CD4-positive, alpha-beta T cell treated with Interleukin-17A for 4 hours (primary cell): Measurements from ENCODE around the gene TMC6.

ENCODE experiments used
- DNase-seq: peaks from one replicate; pipeline ENCODE4 v3.0.0-alpha.2; 2020; ENCODE audit warnings: mixed read lengths

TMC6 gene

DNA sequence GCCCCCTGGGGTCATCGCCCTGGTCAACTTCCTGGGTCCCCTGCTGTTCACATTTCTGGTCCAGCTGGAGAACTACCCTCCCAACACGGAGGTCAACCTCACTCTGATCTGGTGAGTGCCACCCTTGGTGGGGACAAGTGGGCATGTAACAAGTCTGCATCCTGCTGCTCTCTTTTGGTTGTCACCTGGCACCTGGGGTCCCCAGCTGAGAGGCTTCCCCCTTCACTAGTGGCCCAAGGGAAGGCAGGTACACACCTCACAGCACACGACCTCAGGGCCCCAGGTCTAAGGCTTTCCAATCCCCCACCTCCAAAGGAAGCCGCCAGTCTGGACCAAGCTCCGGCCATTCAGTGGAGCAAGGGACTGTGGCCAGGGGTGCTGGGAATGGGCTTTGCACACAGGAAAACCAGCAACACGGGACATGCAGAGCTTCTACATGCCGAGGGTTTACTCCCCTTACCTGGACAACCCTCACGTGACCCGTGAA is 6.4 kb upstream of the TMC6 start:
- no peak for DNase-seq

DNA sequence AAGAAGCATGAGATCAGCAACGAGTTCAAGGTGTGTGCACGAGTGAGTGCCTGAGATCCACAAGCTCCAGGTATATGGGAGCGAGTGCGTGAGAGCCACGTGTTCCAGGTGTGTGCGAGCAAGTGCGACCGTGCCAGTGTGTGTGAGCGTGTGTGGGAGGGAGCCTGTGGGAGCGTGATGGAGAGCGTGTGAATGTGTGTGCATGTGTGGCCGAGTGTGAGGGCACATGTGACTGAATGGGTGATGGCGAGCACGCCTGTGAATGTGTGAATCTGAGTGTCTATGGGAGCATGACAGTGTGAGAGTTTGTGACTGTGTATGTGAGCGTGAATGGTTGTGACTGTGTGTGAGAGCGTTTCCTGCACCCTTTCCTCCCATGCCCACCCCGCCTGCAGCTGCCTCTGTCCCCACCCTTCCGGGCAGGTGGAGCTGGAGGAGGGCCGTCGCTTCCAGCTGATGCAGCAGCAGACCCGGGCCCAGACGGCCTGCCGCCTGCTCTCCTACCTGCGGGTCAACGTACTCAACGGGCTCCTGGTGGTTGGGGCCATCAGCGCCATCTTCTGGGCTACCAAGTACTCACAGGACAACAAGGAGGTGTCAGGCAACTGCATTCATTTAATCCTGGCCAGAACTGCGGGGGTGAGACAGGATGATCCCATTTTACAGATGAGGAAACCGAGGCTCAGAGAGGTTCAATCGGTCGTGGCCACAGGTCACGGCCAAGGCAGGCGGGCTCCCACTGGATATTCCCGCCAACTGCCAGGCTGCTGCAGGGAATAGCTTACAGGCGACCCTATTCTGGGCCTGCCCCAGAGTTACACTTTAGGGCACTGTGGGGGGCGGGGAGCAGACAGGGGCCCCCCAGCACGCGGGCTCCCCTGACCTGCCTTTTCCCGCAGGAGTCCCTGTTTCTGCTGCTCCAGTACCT is 5.7 kb upstream of the TMC6 start:
- peak; percentile 87 for DNase-seq

DNA sequence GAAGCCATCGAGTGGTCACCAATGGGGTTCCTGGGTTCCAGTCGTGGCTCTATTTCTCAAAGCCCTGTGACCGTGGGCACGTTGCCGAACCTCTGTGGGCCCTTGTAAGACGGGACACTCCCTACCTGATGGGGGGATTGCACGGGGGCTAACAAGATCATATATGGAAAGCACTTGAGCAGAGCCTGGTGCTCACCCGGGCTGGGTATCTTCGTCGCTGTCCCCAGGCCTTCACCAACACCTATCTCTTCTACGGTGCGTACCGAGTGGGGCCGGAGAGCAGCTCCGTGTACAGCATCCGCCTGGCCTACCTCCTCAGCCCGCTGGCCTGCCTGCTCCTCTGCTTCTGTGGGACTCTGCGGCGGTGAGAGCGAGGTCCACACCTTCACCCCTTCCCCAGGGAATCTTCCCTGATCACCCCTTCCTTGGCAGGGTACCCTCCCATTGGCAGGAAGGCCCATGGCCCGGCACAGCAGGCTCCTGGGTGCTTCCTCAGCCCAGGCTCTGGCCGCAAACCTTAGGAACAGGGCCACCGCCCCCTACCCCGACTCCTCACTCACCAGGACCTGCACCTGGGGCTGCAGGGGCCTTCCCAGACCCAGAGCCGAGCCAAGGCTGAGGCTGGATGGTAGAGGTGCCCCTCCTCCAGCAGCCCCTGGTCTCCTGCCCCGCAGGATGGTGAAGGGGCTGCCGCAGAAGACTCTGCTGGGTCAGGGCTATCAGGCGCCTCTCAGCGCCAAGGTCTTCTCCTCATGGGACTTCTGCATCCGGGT is 4.8 kb upstream of the TMC6 start:
- peak; percentile 50 for DNase-seq

DNA sequence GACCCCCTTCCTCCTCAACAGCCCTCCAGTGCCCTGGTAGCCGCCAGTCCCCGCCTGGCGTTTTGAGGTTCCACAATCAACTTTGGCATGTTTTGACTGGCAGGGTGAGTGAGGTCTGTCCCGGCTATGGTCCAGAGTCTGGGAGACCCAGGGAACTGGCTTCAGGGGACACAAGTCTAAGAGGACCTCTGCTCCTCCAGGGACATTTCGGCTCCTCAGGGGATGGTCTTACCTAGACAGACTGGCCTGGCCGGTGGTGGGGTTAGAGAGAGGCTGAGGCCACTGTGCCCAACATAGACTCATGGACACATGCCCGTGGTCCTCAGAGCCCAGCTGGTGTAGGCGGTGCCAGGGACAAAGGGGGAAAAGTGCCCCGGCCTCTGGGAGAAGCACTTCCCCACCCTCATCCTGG is 4.2 kb upstream of the TMC6 start:
- no peak for DNase-seq

DNA sequence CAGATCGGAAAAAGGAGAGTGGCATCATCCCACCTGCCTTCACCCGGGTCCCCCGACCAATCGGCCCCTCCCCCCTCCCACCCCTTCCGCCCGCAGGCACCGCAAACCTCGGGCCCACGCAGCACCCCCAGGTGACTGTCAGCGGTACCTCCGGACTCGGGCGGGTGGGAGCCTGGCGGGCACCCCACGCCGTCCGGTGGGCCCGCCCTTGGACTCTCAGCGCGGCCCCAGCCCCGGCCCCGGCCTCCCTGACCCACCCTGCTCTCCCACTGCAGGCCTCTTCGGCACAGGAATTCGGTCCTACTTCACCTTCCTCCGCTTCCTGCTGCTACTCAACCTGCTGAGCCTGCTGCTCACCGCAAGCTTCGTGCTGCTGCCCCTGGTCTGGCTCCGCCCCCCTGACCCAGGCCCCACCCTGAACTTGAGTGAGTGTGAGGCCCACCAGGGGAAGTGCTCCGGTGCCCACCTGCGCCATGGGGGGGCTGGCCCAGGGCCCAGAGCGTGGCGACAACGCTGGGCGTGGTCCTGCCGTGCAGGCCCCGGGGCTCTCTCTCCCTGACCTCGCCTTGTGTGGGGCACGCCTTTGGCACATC is 3.6 kb upstream of the TMC6 start:
- DNase-seq, result peak; percentile 80

- DNase-seq, result peak; percentile 61
Measured at GRCh38 chr17:78131172-78132083, 2.9 kb upstream of the TMC6 start.

- DNase-seq, result peak; percentile 82
Measured at GRCh38 chr17:78130437-78131101, 2.0 kb upstream of the TMC6 start, which contains the start of gene TMC8. TSS of gene TMC8 (plus strand) at chr17:78130771. CDS start at chr17:78131589, 818 bp downstream.

- DNase-seq, result peak; percentile 34
Measured at GRCh38 chr17:78130090-78130436, 1.5 kb upstream of the TMC6 start.

DNA sequence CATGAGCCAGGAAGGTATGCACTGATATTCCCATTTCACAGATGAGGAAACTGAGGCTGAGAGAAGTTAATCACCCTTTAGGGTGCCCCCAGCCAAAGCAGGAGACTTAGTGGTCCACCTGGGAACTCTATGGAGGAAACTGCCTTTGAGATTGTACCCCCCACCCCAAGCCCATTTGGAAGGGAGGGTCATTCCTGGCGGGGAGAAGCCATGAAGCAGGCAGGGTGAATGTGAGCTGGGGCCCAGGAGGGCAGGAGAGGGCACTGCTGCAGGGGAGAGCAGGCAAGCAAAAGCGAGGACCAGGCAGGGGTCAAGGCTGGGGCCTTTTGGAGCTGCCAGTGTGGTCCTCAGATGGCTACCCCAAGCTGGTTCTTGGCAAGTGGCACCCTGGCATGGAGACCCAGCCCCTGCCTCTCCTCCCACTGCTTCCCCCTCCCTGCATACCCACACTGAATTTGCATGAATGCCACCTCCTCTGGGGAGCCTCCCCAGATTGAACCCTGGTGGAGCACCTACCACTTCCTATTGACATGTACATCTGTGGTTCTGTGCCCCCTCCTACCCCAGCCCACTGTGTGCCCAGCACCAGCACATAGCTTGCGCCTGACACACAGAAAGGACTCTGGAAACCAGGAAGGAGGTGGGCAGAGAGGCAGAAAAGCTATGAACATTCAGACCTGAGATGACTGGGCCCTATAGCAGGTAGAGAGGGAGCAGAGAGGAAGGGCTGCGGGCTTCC is 965 bp upstream of the TMC6 start:
- peak; percentile 70 for DNase-seq

DNA sequence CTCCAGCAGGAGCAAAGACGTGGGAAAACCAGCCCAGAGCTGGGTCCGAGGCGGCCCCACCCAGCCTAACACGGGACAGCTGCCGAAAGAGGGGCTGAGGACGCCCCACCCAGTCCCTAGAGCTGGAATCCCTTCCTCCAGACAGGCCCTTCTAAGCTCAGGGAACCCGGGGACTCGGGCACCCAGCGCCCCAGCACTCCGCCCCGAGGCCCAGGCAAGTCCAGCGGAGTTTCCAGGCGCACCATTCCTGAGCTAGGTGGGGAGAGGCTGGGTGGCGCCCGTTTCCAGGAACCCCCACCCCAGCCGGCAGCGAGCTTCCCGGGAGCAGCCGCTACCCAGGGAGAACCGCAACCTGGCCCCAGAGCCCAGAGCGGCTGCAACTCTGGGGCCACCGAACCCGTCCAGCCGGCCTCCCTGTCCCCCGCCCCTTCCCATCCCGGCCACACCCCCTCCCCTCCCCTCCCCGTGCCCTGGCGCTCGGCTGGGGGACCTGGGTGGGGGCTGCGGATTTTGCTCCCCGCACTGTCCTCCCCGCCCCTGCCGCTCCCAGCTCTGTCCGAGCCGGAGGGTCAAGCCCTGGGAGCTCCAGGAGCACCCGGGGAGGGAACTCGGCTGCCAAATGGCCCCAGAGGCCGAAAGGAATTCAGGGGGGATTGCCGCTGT is 536 bp downstream of the TMC6 start:
- DNase-seq, result peak; percentile 43

- DNase-seq, result peak; percentile 78
Measured at GRCh38 chr17:78127239-78127887, 1.2 kb downstream of the TMC6 start.

- no peak for DNase-seq
Measured at GRCh38 chr17:78126895-78127238, 1.7 kb downstream of the TMC6 start.

GRCh38 chr17:78125976-78126894 is 2.3 kb downstream of the TMC6 start:
- DNase-seq, result no peak

- DNase-seq, result peak; percentile 71
Measured at GRCh38 chr17:78125138-78125913, 3.2 kb downstream of the TMC6 start.

DNA sequence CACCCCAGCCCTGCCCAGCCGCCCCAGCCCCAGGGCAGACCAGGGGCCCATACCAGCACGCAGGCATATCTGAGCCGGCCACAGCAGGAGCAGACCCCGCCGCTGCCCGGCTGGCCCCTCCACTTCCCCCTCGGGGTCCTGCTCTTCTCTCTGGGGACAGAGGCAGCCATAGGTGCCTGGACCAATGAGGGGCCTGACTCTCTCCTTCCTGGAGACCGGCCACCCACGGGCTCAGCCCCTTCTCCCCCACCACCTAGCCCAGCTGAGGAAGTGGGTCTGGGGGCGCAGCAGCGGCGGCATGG is 3.8 kb downstream of the TMC6 start:
- DNase-seq, result no peak

GRCh38 chr17:78124081-78124835 is 4.3 kb downstream of the TMC6 start:
- DNase-seq, result peak; percentile 41

- no peak for DNase-seq
Measured at GRCh38 chr17:78123258-78123929, 5.2 kb downstream of the TMC6 start.
